K562 (cell line): ENCODE data around the gene MLYCD. TPM values are rescaled to one million over a fixed set of nuclear protein-coding genes. Genes with fewer than 3 reads are reported as not detected.

Source experiments
- EGR1 ChIP-seq: fragments of 450-650 bp; conservative IDR thresholded peaks from 2 replicates; pipeline ENCODE4 v1.6.1; 2017; ENCODE audit warnings: mild to moderate bottlenecking
- KAT7 ChIP-seq: sonication (generic); formaldehyde crosslinking; IDR thresholded peaks from 2 replicates; pipeline ENCODE4 v1.8.0; 2022; ENCODE audit warnings: missing genetic modification reagents, mild to moderate bottlenecking, borderline replicate concordance
- MAFG ChIP-seq: fragments of 450-650 bp; conservative IDR thresholded peaks from 2 replicates; pipeline ENCODE4 v1.6.1; 2016; ENCODE audit warnings: missing genetic modification characterization, missing compliant biosample characterization
- MCM7 ChIP-seq, 2 experiments: fragments of 450-650 bp; IDR thresholded peaks; 2 replicates each; pipeline ENCODE4 v1.6.1; 2016 to 2018
- NEUROD1 ChIP-seq: fragments of 150-350 bp; IDR thresholded peaks from 2 replicates; pipeline ENCODE4 v1.6.1; 2014; ENCODE audit warnings: borderline replicate concordance, low read length, low read depth; ENCODE audit not compliant: partially characterized antibody
- SIN3A ChIP-seq, 2 experiments: fragments of 150-350 bp in 1 of 2; IDR thresholded peaks; 2 replicates each; pipeline ENCODE4 v1.6.1; 2011 to 2016; ENCODE audit warnings: borderline replicate concordance in 2 of 2, low read depth in 2 of 2, low read length in 2 of 2, mild to moderate bottlenecking in 2 of 2, moderate library complexity in 2 of 2; ENCODE audit not compliant: control insufficient read depth in 1 of 2
- WHSC1 ChIP-seq: IDR thresholded peaks from one replicate; pipeline ENCODE4 v1.6.1; 2012; ENCODE audit warnings: low read length, control low read depth, inconsistent platforms
- ZBTB7A ChIP-seq: IDR thresholded peaks from 2 replicates; pipeline ENCODE4 v1.6.1; 2011; ENCODE audit warnings: low read depth, mild to moderate bottlenecking, low read length, moderate library complexity, borderline replicate concordance; ENCODE audit not compliant: control insufficient read depth
- ZKSCAN1 ChIP-seq: fragments of 150-350 bp; IDR thresholded peaks from 2 replicates; pipeline ENCODE4 v1.6.1; 2016; ENCODE audit warnings: low read depth, low read length
- ZNF134 ChIP-seq: fragments of 250-450 bp; sonication (Bioruptor Pico); conservative IDR thresholded peaks from 2 replicates; pipeline ENCODE4 v1.4.0; 2020
- ZSCAN32 ChIP-seq: fragments of 450-650 bp; formaldehyde crosslinking; IDR thresholded peaks from 2 replicates; pipeline ENCODE4 v1.4.0; 2020; ENCODE audit warnings: mild to moderate bottlenecking, moderate library complexity
- polyA plus RNA-seq, 8 experiments: library from polyadenylated mRNA; depleted of rRNA in 4 of 8; stranded (reverse) in 5 of 8; unstranded in 3 of 8; fragments of >200 nt; fragmentation: Nextera tagmentation in 2 of 8; fragmentation: Illumina TruSeq in 1 of 8; extraction: Ambion mirVana in 2 of 8; extraction: Trizol in 1 of 8; gene quantifications; 2 replicates each; pipeline versions ENCODE4 v1.2.1 to v1.2.3, GENCODE V29; 2011 to 2014; ENCODE audit warnings: inconsistent platforms in 1 of 8, missing spikeins in 1 of 8
- total RNA-seq, 7 experiments: library from RNA; depleted of rRNA in 6 of 7; stranded (reverse); fragments of >200 nt in 6 of 7; fragmentation: Illumina TruSeq in 2 of 7; extraction: Trizol in 2 of 7; gene quantifications; 2 replicates each; pipeline versions ENCODE4 v1.2.1 to v1.2.3, GENCODE V29; 2011 to 2021; ENCODE audit warnings: low replicate concordance in 1 of 7
- TF ChIP-seq, protein P1 (sequence below): fragments of 450-650 bp; IDR thresholded peaks from 2 replicates; pipeline ENCODE4 v1.6.1; 2017; ENCODE audit warnings: antibody characterized with exemption
- TF ChIP-seq, protein P2 (sequence below): fragments of 250-450 bp; sonication (Bioruptor Pico); IDR thresholded peaks from 2 replicates; pipeline ENCODE4 v1.4.0; 2020
- TF ChIP-seq, protein P3 (sequence below): IDR thresholded peaks from 2 replicates; pipeline ENCODE4 v1.6.1; 2011; ENCODE audit warnings: borderline replicate concordance, low read depth, mild to moderate bottlenecking, moderate library complexity, low read length; ENCODE audit not compliant: insufficient read depth, poor library complexity, severe bottlenecking
- TF ChIP-seq, protein P4 (sequence below): fragments of 450-650 bp; formaldehyde crosslinking; IDR thresholded peaks from 2 replicates; pipeline ENCODE4 v1.4.0; 2022; ENCODE audit warnings: missing genetic modification characterization
- TF ChIP-seq, protein P5 (sequence below): fragments of 250-450 bp; sonication (Bioruptor Pico); IDR thresholded peaks from 2 replicates; pipeline ENCODE4 v1.8.0; 2021; ENCODE audit warnings: borderline replicate concordance, mild to moderate bottlenecking, moderate library complexity; ENCODE audit not compliant: poor library complexity, severe bottlenecking
- TF ChIP-seq, protein P6 (sequence below), 3 experiments: IDR thresholded peaks in 2 of 3; conservative IDR thresholded peaks in 1 of 3; 2 replicates each; pipeline ENCODE4 v1.5.1; 2011 to 2012; ENCODE audit warnings: low read length in 3 of 3, mild to moderate bottlenecking in 3 of 3, control low read depth in 2 of 3, improper control_type of control experiment in 1 of 3, inconsistent platforms in 1 of 3, low read depth in 1 of 3, mixed read lengths in 1 of 3, moderate library complexity in 1 of 3; ENCODE audit not compliant: insufficient read depth in 2 of 3

Gene MLYCD
- total and polyA plus RNA-seq, 9 of the 15 experiments (the other 6 are each of a cell fraction or from before 2014, with no cell fraction given) = 0.15 to 2.0 (median 1.0) TPM

DNA sequence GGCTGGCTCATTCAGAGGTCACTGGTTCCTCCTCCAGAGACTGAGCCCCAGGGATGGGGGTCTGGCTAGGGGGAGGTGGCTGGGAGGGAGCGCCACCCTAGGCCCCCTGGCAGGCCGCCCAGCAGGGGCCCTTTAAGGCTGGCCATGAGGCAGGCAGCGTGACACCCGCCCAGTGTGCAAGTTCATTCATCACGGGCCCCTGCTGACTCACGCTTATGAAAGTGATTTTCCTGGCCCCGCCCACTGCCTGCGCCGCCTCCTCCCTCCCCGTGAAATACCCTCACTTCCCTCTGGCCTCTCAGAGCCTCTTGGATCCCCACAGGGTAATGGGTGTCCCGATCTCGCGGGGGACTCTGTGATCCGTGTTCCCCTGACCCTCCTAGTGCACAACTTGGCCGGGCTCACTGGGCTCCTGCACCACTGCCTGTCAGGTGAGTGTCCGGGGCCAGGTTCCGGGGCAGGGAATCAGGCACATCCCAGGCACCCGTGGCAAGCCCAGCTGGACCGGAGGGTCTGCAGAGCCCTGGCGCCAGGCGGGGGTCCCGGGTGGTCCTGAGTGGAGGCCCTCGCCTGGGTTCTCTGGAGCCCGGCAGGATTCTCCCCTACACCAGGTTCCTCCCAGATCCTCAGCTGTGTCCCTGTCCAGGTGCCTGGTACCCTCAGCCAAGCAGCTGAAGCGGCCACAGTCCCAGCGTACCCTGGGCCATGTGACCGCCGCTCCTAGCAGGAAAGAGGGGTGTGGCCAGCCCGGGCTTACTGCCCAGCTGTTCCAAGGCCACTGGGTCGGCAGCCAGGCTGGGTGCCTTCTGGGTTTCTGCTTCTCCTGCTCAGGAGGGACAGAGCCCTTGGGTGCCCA, 54.3 kb downstream of the MLYCD start, which contains the start of gene OSGIN1 (continued):
- TF ChIP-seq, protein P1, sequence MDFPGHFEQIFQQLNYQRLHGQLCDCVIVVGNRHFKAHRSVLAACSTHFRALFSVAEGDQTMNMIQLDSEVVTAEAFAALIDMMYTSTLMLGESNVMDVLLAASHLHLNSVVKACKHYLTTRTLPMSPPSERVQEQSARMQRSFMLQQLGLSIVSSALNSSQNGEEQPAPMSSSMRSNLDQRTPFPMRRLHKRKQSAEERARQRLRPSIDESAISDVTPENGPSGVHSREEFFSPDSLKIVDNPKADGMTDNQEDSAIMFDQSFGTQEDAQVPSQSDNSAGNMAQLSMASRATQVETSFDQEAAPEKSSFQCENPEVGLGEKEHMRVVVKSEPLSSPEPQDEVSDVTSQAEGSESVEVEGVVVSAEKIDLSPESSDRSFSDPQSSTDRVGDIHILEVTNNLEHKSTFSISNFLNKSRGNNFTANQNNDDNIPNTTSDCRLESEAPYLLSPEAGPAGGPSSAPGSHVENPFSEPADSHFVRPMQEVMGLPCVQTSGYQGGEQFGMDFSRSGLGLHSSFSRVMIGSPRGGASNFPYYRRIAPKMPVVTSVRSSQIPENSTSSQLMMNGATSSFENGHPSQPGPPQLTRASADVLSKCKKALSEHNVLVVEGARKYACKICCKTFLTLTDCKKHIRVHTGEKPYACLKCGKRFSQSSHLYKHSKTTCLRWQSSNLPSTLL = no peak
- peak; percentile 61 for TF ChIP-seq EGR1
- no peak for TF ChIP-seq WHSC1
- peak; percentile 68 for TF ChIP-seq NEUROD1
- peak; percentile 91 for TF ChIP-seq MAFG (tag)
- TF ChIP-seq ZNF134 (CRISPR knock-in tag) = no peak
- no peak for TF ChIP-seq MCM7 (IDR thresholded peaks at IDR 0.05)
- TF ChIP-seq, protein P2, sequence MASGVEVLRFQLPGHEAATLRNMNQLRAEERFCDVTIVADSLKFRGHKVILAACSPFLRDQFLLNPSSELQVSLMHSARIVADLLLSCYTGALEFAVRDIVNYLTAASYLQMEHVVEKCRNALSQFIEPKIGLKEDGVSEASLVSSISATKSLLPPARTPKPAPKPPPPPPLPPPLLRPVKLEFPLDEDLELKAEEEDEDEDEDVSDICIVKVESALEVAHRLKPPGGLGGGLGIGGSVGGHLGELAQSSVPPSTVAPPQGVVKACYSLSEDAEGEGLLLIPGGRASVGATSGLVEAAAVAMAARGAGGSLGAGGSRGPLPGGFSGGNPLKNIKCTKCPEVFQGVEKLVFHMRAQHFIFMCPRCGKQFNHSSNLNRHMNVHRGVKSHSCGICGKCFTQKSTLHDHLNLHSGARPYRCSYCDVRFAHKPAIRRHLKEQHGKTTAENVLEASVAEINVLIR (CRISPR knock-in tag) = no peak
- TF ChIP-seq, protein P3, sequence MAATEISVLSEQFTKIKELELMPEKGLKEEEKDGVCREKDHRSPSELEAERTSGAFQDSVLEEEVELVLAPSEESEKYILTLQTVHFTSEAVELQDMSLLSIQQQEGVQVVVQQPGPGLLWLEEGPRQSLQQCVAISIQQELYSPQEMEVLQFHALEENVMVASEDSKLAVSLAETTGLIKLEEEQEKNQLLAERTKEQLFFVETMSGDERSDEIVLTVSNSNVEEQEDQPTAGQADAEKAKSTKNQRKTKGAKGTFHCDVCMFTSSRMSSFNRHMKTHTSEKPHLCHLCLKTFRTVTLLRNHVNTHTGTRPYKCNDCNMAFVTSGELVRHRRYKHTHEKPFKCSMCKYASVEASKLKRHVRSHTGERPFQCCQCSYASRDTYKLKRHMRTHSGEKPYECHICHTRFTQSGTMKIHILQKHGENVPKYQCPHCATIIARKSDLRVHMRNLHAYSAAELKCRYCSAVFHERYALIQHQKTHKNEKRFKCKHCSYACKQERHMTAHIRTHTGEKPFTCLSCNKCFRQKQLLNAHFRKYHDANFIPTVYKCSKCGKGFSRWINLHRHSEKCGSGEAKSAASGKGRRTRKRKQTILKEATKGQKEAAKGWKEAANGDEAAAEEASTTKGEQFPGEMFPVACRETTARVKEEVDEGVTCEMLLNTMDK = no peak
- TF ChIP-seq ZBTB7A = peak; percentile 95
- TF ChIP-seq SIN3A (IDR thresholded peaks at IDR 0.05; ENCODE audit: borderline replicate concordance in 2 of 2, control insufficient read depth in 1 of 2, low read depth in 2 of 2, low read length in 2 of 2) = peak; percentile 83 to 93; a peak in 3 of 4 replicates
- TF ChIP-seq ZKSCAN1 = no peak
- TF ChIP-seq, protein P4, sequence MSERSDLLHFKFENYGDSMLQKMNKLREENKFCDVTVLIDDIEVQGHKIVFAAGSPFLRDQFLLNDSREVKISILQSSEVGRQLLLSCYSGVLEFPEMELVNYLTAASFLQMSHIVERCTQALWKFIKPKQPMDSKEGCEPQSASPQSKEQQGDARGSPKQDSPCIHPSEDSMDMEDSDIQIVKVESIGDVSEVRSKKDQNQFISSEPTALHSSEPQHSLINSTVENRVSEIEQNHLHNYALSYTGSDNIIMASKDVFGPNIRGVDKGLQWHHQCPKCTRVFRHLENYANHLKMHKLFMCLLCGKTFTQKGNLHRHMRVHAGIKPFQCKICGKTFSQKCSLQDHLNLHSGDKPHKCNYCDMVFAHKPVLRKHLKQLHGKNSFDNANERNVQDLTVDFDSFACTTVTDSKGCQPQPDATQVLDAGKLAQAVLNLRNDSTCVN (CRISPR knock-in tag) = 0 out of 2 replicates have a peak, but pooled peaks have one; percentile 81
- TF ChIP-seq, protein P5, sequence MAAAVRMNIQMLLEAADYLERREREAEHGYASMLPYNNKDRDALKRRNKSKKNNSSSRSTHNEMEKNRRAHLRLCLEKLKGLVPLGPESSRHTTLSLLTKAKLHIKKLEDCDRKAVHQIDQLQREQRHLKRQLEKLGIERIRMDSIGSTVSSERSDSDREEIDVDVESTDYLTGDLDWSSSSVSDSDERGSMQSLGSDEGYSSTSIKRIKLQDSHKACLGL (CRISPR knock-in tag) = no peak
- no peak for TF ChIP-seq KAT7
- TF ChIP-seq, protein P6, sequence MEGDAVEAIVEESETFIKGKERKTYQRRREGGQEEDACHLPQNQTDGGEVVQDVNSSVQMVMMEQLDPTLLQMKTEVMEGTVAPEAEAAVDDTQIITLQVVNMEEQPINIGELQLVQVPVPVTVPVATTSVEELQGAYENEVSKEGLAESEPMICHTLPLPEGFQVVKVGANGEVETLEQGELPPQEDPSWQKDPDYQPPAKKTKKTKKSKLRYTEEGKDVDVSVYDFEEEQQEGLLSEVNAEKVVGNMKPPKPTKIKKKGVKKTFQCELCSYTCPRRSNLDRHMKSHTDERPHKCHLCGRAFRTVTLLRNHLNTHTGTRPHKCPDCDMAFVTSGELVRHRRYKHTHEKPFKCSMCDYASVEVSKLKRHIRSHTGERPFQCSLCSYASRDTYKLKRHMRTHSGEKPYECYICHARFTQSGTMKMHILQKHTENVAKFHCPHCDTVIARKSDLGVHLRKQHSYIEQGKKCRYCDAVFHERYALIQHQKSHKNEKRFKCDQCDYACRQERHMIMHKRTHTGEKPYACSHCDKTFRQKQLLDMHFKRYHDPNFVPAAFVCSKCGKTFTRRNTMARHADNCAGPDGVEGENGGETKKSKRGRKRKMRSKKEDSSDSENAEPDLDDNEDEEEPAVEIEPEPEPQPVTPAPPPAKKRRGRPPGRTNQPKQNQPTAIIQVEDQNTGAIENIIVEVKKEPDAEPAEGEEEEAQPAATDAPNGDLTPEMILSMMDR (IDR thresholded peaks at IDR 0.05 in 2 of 3, conservative IDR thresholded peaks at IDR 0.05 in 1 of 3; ENCODE audit: insufficient read depth in 2 of 3, low read depth in 1 of 3, low read length in 3 of 3) = no peak
- TF ChIP-seq ZSCAN32 = no peak
